GM12878 (cell line): ENCODE results near the gene C1orf52. TPM values are rescaled to one million over a fixed set of nuclear protein-coding genes. Genes with fewer than 3 reads are reported as not detected.

Experiments used
- ATAC-seq: fragments of 200-7000 bp; cut with Tn5 transposase; 3 replicates; pipeline ENCODE4 v1.9.1; 2020; ENCODE audit warnings: mild to moderate bottlenecking, moderate library complexity
- BruUV-seq: library from RNA; stranded (reverse); fragments of 400-500 nt; replicated peaks from 2 replicates; lab custom pipeline; 2021; lab: Mats Ljungman, UMichigan
- CTCF ChIA-PET: fragments of 300-600 bp; sonication (Branson Sonifier 250); formaldehyde crosslinking; extraction: SDS; loops from one replicate; lab custom pipeline; 2021; ENCODE audit warnings: inconsistent platforms; lab: Yijun Ruan, JAX
- POLR2A ChIA-PET: fragments of 350-600 bp; formaldehyde crosslinking; extraction: SDS; loops from one replicate; lab custom pipeline; 2021; ENCODE audit warnings: inconsistent platforms; lab: Charles Lee
- RAD21 ChIA-PET: fragments of 300-600 bp; sonication (Branson Sonifier 250); formaldehyde crosslinking; loops from one replicate; lab custom pipeline; 2023; ENCODE audit warnings: antibody characterized with exemption; ENCODE audit not compliant: unreplicated experiment; lab: Charles Lee
- SMC1A ChIA-PET: fragments of 300-600 bp; sonication (Branson Sonifier 250); formaldehyde crosslinking; loops from one replicate; lab custom pipeline; 2023; ENCODE audit not compliant: unreplicated experiment, uncharacterized antibody; lab: Charles Lee
- DNase-seq: peaks from one replicate; pipeline ENCODE4 v3.0.0-alpha.2; 2011; ENCODE audit warnings: low read depth, low spot score
- FAIRE-seq: peaks from 3 replicates; lab custom pipeline; 2011; peaks lifted over from hg19 to GRCh38; lab: Jason Lieb, UNC
- H2AFZ ChIP-seq: 2 replicates; pipeline ENCODE4 v1.6.0; 2011; ENCODE audit warnings: low read depth, low read length, control low read depth; ENCODE audit not compliant: control insufficient read depth
- H3K27ac ChIP-seq: 2 replicates; pipeline ENCODE4 v1.5.1; 2011; ENCODE audit warnings: control low read depth; ENCODE audit not compliant: control insufficient read depth, insufficient read depth
- H3K27me3 ChIP-seq, 2 experiments: replicated peaks in 1 of 2; 2 replicates each; pipeline versions ENCODE4 v1.6.0 to v1.6.1; 2011; ENCODE audit warnings: low read length in 1 of 2; ENCODE audit not compliant: control insufficient read depth in 2 of 2, insufficient read depth in 2 of 2
- H3K36me3 ChIP-seq, 2 experiments: 2 replicates each; pipeline ENCODE4 v1.5.1; 2011; ENCODE audit warnings: low read length in 1 of 2; ENCODE audit not compliant: control insufficient read depth in 2 of 2, insufficient read depth in 2 of 2
- H3K4me1 ChIP-seq: 2 replicates; pipeline ENCODE4 v1.6.1; 2011; ENCODE audit warnings: mild to moderate bottlenecking, low read length, moderate library complexity, mixed read lengths; ENCODE audit not compliant: control insufficient read depth, insufficient read depth
- H3K4me2 ChIP-seq: 2 replicates; pipeline ENCODE4 v1.6.0; 2011; ENCODE audit warnings: control low read depth; ENCODE audit not compliant: control insufficient read depth, insufficient read depth
- H3K4me3 ChIP-seq: fragments of 200-600 bp; sonication (generic); 2 replicates; pipeline ENCODE4 v1.5.1; 2016
- H3K79me2 ChIP-seq: 2 replicates; pipeline ENCODE4 v1.6.0; 2011; ENCODE audit warnings: low read length; ENCODE audit not compliant: control insufficient read depth, insufficient read depth
- H3K9ac ChIP-seq: 2 replicates; pipeline ENCODE4 v1.8.0; 2011; ENCODE audit warnings: low read length, control low read depth, mixed read lengths; ENCODE audit not compliant: control insufficient read depth, insufficient read depth
- H3K9me3 ChIP-seq: replicated peaks from 3 replicates; pipeline ENCODE4 v1.5.1; 2011; ENCODE audit warnings: mild to moderate bottlenecking, low read length; ENCODE audit not compliant: control insufficient read depth, insufficient read depth
- H4K20me1 ChIP-seq: 2 replicates; pipeline ENCODE4 v1.6.0; 2011; ENCODE audit not compliant: control insufficient read depth, insufficient read depth
- CHD2 ChIP-seq: IDR thresholded peaks from 2 replicates; pipeline ENCODE4 v1.6.1; 2011; ENCODE audit warnings: low read depth, low read length, improper control_type of control experiment, borderline replicate concordance
- CHD4 ChIP-seq: fragments of 200-600 bp; sonication (generic); IDR thresholded peaks from 2 replicates; pipeline ENCODE4 v1.6.1; 2016; ENCODE audit warnings: mild to moderate bottlenecking
- IRF4 ChIP-seq: IDR thresholded peaks from 2 replicates; pipeline ENCODE4 v1.6.1; 2011; ENCODE audit warnings: low read depth, low read length
- MTA2 ChIP-seq: fragments of 450-650 bp; IDR thresholded peaks from 2 replicates; pipeline ENCODE4 v1.6.1; 2016; ENCODE audit warnings: low read depth, mild to moderate bottlenecking, moderate library complexity
- NBN ChIP-seq: fragments of 450-650 bp; IDR thresholded peaks from 2 replicates; pipeline ENCODE4 v1.6.1; 2016
- PAX5 ChIP-seq: IDR thresholded peaks from 2 replicates; pipeline ENCODE4 v1.6.1; 2011; ENCODE audit warnings: low read depth, low read length, borderline replicate concordance
- POU2F2 ChIP-seq: IDR thresholded peaks from 3 replicates; pipeline ENCODE4 v1.6.1; 2011; ENCODE audit warnings: low read depth, mild to moderate bottlenecking, low read length, borderline replicate concordance
- RB1 ChIP-seq: fragments of 450-650 bp; formaldehyde crosslinking; IDR thresholded peaks from 2 replicates; pipeline ENCODE4 v1.6.1; 2017; ENCODE audit warnings: mild to moderate bottlenecking, borderline replicate concordance
- RCOR1 ChIP-seq: conservative IDR thresholded peaks from 2 replicates; pipeline ENCODE4 v1.6.1; 2012; ENCODE audit warnings: low read depth, low read length, improper control_type of control experiment
- SMARCA5 ChIP-seq: fragments of 450-650 bp; IDR thresholded peaks from 2 replicates; pipeline ENCODE4 v1.6.1; 2017; ENCODE audit warnings: mild to moderate bottlenecking
- STAT3 ChIP-seq: IDR thresholded peaks from 2 replicates; pipeline ENCODE4 v1.6.1; 2011; ENCODE audit warnings: low read depth, low read length, improper control_type of control experiment
- SUPT20H ChIP-seq: IDR thresholded peaks from 2 replicates; pipeline ENCODE4 v1.6.1; 2011; ENCODE audit warnings: low read depth, mild to moderate bottlenecking, low read length, moderate library complexity, borderline replicate concordance; ENCODE audit not compliant: control insufficient read depth
- TCF3 ChIP-seq: IDR thresholded peaks from 2 replicates; pipeline ENCODE4 v1.6.1; 2012; ENCODE audit warnings: low read depth, mild to moderate bottlenecking, low read length, borderline replicate concordance; ENCODE audit not compliant: insufficient read depth
- ZBTB40 ChIP-seq: fragments of 450-650 bp; IDR thresholded peaks from 2 replicates; pipeline ENCODE4 v1.6.1; 2016; ENCODE audit warnings: mild to moderate bottlenecking, moderate library complexity, borderline replicate concordance
- ZNF274 ChIP-seq: IDR thresholded peaks from one replicate; pipeline ENCODE4 v1.8.0; 2011; ENCODE audit not compliant: insufficient read length, insufficient read depth
- WGBS: methylation state at CpG from one replicate; pipeline ENCODE4 v1.1.6; 2016; ENCODE audit warnings: low lambda C conversion rate; ENCODE audit not compliant: insufficient replicate concordance, insufficient coverage; ENCODE audit errors: missing lambda C conversion rate; 5-methylcytosine and 5-hydroxymethylcytosine counted together
- in situ Hi-C: fragments of 300-500 bp; cut with MboI; formaldehyde crosslinking; loops from 9 replicates; pipeline ENCODE4 v1.14.3; 2018; ENCODE audit warnings: mixed read lengths
- intact Hi-C: fragments of 100-400 bp; cut with micrococcal nuclease; formaldehyde crosslinking; loops from one replicate; pipeline ENCODE4 v1.14.2; 2022; ENCODE audit not compliant: unreplicated experiment
- polyA plus RNA-seq, 11 experiments: library from polyadenylated mRNA; depleted of rRNA in 4 of 11; unstranded in 6 of 11; stranded (reverse) in 5 of 11; fragments of >200 nt; fragmentation: Nextera tagmentation in 4 of 11; fragmentation: Illumina TruSeq in 1 of 11; extraction: Ambion mirVana in 4 of 11; extraction: Trizol in 1 of 11; gene quantifications; 1 replicate in 1 of 11; 2 replicates in 10 of 11; pipeline versions ENCODE4 v1.2.1 to v1.2.3, GENCODE V29; 2011 to 2016; ENCODE audit warnings: inconsistent platforms in 2 of 11, missing spikeins in 2 of 11, low read depth in 1 of 11
- total RNA-seq, 4 experiments: library from RNA; depleted of rRNA in 3 of 4; stranded (reverse); fragments of >200 nt in 3 of 4; fragmentation: Illumina TruSeq in 1 of 4; extraction: Trizol in 1 of 4; gene quantifications; 2 replicates each; pipeline versions ENCODE4 v1.2.1 to v1.2.3, GENCODE V29; 2013 to 2021
- TF ChIP-seq, protein P1 (sequence below): fragments of 450-650 bp; formaldehyde crosslinking; IDR thresholded peaks from 2 replicates; pipeline ENCODE4 v1.5.0; 2022; ENCODE audit warnings: mild to moderate bottlenecking, missing genetic modification characterization

Gene C1orf52
- total and polyA plus RNA-seq, 10 of the 15 experiments (the other 5 are each of a cell fraction or from before 2014, with no cell fraction given), result 9.4 to 39.5 (median 17.6) TPM

DNA sequence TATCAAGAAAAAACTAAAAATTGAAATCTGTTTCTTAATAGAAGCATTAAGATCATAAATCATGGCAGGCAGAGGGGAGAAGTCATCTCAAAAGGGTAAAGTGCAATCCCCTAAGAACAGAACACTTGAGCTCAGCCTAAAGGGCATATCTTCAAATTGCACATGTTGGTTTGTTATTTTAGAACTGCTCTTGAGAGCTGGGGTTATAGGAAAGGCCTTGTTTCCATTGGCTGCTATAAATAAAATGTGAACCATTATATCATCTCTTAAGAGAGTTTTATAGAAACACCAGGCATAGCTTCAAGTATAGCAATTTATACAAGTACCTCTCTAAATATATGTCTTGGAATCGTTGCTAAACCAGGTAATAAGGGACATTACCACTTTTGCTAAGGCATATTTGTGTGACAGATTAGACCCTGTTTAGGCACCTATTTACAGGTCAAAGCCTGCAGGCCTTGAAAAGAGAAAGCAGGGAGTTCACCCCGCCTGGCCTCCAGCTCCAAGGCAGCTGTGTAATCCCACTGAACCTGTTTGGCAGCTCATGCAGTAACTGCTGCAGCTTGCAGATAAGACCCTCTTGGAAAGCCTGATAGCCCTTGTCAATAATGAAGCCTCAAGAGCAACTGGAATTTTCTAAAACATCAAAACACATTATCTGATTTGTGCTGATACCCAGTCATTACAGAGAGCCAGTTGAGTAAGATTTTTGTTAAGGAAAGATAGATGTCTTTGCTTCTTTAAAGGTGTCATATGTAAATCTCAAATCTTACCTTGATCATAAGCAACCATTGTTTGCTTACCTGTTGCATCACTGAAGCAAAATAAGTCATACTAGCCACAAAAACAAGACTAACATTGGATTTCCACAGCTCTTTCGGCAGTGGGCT, 34.5 kb downstream of the C1orf52 start:
- no peak overlapping the region for H2AFZ ChIP-seq
- DNase-seq, result no peak
- TF ChIP-seq SUPT20H (no peak), TCF3 (no peak), SMARCA5 (no peak), POU2F2 (no peak), CHD2 (no peak), RCOR1 (no peak), CHD4 (no peak), RB1 (no peak), PAX5 (no peak), MTA2 (no peak), NBN (no peak), IRF4 (no peak), ZBTB40 (no peak), ZNF274 (no peak), STAT3 (no peak)
- TF ChIP-seq, protein P1, sequence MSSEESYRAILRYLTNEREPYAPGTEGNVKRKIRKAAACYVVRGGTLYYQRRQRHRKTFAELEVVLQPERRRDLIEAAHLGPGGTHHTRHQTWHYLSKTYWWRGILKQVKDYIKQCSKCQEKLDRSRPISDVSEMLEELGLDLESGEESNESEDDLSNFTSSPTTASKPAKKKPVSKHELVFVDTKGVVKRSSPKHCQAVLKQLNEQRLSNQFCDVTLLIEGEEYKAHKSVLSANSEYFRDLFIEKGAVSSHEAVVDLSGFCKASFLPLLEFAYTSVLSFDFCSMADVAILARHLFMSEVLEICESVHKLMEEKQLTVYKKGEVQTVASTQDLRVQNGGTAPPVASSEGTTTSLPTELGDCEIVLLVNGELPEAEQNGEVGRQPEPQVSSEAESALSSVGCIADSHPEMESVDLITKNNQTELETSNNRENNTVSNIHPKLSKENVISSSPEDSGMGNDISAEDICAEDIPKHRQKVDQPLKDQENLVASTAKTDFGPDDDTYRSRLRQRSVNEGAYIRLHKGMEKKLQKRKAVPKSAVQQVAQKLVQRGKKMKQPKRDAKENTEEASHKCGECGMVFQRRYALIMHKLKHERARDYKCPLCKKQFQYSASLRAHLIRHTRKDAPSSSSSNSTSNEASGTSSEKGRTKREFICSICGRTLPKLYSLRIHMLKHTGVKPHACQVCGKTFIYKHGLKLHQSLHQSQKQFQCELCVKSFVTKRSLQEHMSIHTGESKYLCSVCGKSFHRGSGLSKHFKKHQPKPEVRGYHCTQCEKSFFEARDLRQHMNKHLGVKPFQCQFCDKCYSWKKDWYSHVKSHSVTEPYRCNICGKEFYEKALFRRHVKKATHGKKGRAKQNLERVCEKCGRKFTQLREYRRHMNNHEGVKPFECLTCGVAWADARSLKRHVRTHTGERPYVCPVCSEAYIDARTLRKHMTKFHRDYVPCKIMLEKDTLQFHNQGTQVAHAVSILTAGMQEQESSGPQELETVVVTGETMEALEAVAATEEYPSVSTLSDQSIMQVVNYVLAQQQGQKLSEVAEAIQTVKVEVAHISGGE (CRISPR knock-in tag), result no peak
- TF ChIP-seq, all 136 proteins: peak for 0
- ChIA-PET SMC1A (interaction anchor here (1.0 to 1.4 kb wide), 3 partner anchors 30 to 150 kb away, joined by 3 to 4 read pairs (median 3); no protein-coding TSS in a partner anchor), CTCF (interaction anchor here (0.7 to 2.5 kb wide), 5 partner anchors 15 to 977 kb away, joined by 3 to 9 read pairs (median 3); no protein-coding TSS in a partner anchor), POLR2A (no interaction called here), RAD21 (interaction anchor here (1.4 kb wide), 1 partner anchor 30 kb away, joined by 3 read pairs; no protein-coding TSS in a partner anchor)
- Histone ChIP-seq H3K4me3 (no peak overlapping the region), H3K4me1 (no peaks in the 10 kb centered on the region), H3K27ac (no peak overlapping the region), H3K27me3 (no peaks in the 10 kb centered on the region), H3K4me2 (no peak overlapping the region), H3K9ac (no peak overlapping the region), H3K36me3 (no peaks in the 10 kb centered on the region), H3K9me3 (no peaks in the 10 kb centered on the region), H4K20me1 (no peaks in the 10 kb centered on the region), H3K79me2 (no peaks in the 10 kb centered on the region)
- intact Hi-C loops, result no loop called here
- no TSS peak for BruUV-seq
- FAIRE-seq (no peak), ATAC-seq (no peak)
- in situ Hi-C loops, result no loop called here
- 35% methylated on average over 3 of the region's 3 CpGs for WGBS
